ENCODE measurements around the gene CADPS2. TPM values are rescaled to one million over a fixed set of nuclear protein-coding genes. Genes with fewer than 3 reads are reported as not detected.

The CADPS2 gene
- total and polyA plus RNA-seq, 2 of the 4 experiments (the other 2 are of a cell fraction) = 0.10 to 0.54 TPM

DNA sequence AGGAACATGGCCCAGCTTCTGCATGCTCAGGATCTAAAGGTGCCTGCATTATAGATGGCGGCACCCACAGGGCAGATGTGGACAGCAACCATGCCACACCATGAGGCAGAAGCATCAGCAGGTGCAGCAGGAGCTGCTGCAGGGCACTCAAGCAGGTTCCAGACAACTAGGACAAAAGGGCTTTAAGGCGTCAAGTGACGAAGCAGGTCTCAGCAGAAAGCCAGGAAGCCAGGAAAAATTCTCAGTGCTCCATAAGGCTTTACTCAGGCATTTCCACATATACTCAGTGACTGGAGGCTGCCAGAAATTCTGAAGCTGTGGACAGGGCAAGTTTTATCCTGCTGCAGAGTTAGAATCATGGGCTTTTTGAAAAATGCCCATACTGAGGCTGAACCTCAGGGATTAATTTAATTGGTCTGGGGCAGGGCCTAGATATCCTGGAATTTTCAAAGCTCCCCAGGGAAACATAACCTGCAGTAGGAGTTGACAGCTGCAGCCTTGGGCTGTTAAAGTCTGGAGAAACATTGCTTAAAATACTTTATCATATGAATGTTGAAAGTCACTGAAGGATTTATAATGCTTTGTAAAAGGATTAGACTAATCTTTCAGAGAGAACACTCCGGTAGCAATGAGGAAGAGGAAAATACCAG lies 115.4 kb downstream of the CADPS2 start:
- dilution Hi-C loops (cut with HindIII; ENCODE audit: low sequenced_read_pairs, unreplicated experiment) = no loop called here

More for the DNA sequence above, 115.4 kb downstream of the CADPS2 start:
- peaks cover 2% of the 10 kb centered on the region; the same call in 1 of the 2 replicates for H3K9me3 ChIP-seq (ENCODE audit: control insufficient read depth, insufficient read depth, low read length)
- H3K9me1 ChIP-seq (ENCODE audit: insufficient read depth, low read length) = no peaks in the 10 kb centered on the region
- H4K91ac ChIP-seq (ENCODE audit: insufficient read depth, low read depth, low read length) = no peak overlapping the region
- no peak overlapping the region for H4K8ac ChIP-seq (ENCODE audit: low read depth in 2 of 2, low read length in 2 of 2)
- no peak overlapping the region for H3K23ac ChIP-seq (ENCODE audit: low read depth, low read length)
- no peak overlapping the region for H3K14ac ChIP-seq (replicated peaks; ENCODE audit: low read depth, low read length)
- H3K79me1 ChIP-seq (ENCODE audit: low read depth in 1 of 2, low read length in 2 of 2) = no peaks in the 10 kb centered on the region
- intact Hi-C loops (cut with micrococcal nuclease) (no loop called here), in situ Hi-C loops (cut with MboI; ENCODE audit: low sequenced_read_pairs) (no loop called here)
- H3K36me3 ChIP-seq (ENCODE audit: control insufficient read depth, insufficient read depth, low read length) = no peaks in the 10 kb centered on the region
- H3K4me1 ChIP-seq (ENCODE audit: control insufficient read depth, insufficient read depth, low read length) = no peaks in the 10 kb centered on the region
- H3K27me3 ChIP-seq (ENCODE audit: control insufficient read depth, insufficient read depth, low read length) = no peaks in the 10 kb centered on the region
- no peak overlapping the region for H3K4me3 ChIP-seq (ENCODE audit: insufficient read depth, low read depth, low read length)
- ChIA-PET POLR2A (ENCODE audit: unreplicated experiment) (no interaction called here), CTCF (no interaction called here)
- H4K5ac ChIP-seq (ENCODE audit: low read depth, low read length) = no peak overlapping the region
- no peak overlapping the region for H3K27ac ChIP-seq (ENCODE audit: insufficient read depth, low read length)
- ATAC-seq (ENCODE audit: low read depth) = no peak
- H2BK20ac ChIP-seq (ENCODE audit: low read depth, low read length) = no peak overlapping the region
- no peaks in the 10 kb centered on the region for H4K20me1 ChIP-seq (ENCODE audit: insufficient read depth, low read length)
- H2AFZ ChIP-seq (replicated peaks; ENCODE audit: low read length, poor library complexity) = no peak overlapping the region
- 83% methylated on average over 1 of the region's 4 CpGs; no CpG with 5 or more reads in 1 of the 2 experiments for WGBS, 2 experiments (ENCODE audit: extremely low coverage in 2 of 2, insufficient read length in 1 of 2)
- no peak overlapping the region for H2AK9ac ChIP-seq (replicated peaks; ENCODE audit: low read depth, low read length, poor library complexity)
- H3K56ac ChIP-seq (ENCODE audit: extremely low read depth, insufficient read depth, low read length) = no peak overlapping the region
- no peak for DNase-seq
- H3K4me2 ChIP-seq (ENCODE audit: low read depth, low read length) = no peak overlapping the region
- no peak for TF ChIP-seq MAFK (IDR thresholded peaks at IDR 0.05; ENCODE audit: low read depth, low read length)
- BruUV-seq (replicated peaks) = no TSS peak
- H2AK5ac ChIP-seq (ENCODE audit: low read depth, low read length) = no peak overlapping the region
- no peak overlapping the region for H3K18ac ChIP-seq (ENCODE audit: low read depth, low read length)
- H2BK15ac ChIP-seq (ENCODE audit: low read depth, low read length) = no peak overlapping the region
- H2BK120ac ChIP-seq (ENCODE audit: low read depth, low read length) = no peak overlapping the region
- no peak overlapping the region for H3K4ac ChIP-seq (ENCODE audit: low read depth, low read length)
- H2BK5ac ChIP-seq (ENCODE audit: low read depth, low read length, poor library complexity, severe bottlenecking) = no peak overlapping the region
- no peak overlapping the region for H3K9ac ChIP-seq (ENCODE audit: low read depth, low read length)
